Lower leg skin (tissue), 3 donors: ENCODE measurements around the gene NDUFB8.

Experiments
- POLR2A ChIP-seq, 2 donors: fragments of 450-650 bp; IDR thresholded peaks; one replicate each; pipeline ENCODE4 v1.6.1; 2016 to 2017; ENCODE audit warnings: antibody characterized with exemption in 2 of 2, mild to moderate bottlenecking in 1 of 2, moderate library complexity in 1 of 2
- TF ChIP-seq, protein P1 (sequence below), 3 donors: fragments of 450-650 bp; IDR thresholded peaks; one replicate each; pipeline ENCODE4 v1.5.1; 2016; ENCODE audit warnings: antibody characterized with exemption in 3 of 3, mild to moderate bottlenecking in 3 of 3, moderate library complexity in 2 of 3

GRCh38 chr10:100570506-100570905 lies 40.8 kb upstream of the NDUFB8 start:
- TF ChIP-seq, protein P1, sequence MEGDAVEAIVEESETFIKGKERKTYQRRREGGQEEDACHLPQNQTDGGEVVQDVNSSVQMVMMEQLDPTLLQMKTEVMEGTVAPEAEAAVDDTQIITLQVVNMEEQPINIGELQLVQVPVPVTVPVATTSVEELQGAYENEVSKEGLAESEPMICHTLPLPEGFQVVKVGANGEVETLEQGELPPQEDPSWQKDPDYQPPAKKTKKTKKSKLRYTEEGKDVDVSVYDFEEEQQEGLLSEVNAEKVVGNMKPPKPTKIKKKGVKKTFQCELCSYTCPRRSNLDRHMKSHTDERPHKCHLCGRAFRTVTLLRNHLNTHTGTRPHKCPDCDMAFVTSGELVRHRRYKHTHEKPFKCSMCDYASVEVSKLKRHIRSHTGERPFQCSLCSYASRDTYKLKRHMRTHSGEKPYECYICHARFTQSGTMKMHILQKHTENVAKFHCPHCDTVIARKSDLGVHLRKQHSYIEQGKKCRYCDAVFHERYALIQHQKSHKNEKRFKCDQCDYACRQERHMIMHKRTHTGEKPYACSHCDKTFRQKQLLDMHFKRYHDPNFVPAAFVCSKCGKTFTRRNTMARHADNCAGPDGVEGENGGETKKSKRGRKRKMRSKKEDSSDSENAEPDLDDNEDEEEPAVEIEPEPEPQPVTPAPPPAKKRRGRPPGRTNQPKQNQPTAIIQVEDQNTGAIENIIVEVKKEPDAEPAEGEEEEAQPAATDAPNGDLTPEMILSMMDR (IDR thresholded peaks at IDR 0.05), result no peak
- no peak for TF ChIP-seq POLR2A (IDR thresholded peaks at IDR 0.05)
